ENCODE data around the gene TRAF4.
A peak's percentile ranks its signal among the peaks of the same experiment; 100 is the strongest.
"Not testable (repeated sequence)": the region's sequence is repeated elsewhere in the genome, so short reads cannot be mapped to it uniquely, and the experiment has no call there.

Gene TRAF4

GRCh38 chr17:28734712-28735241 lies 9.0 kb upstream of the TRAF4 start:
- DNase-seq = no peak

DNA sequence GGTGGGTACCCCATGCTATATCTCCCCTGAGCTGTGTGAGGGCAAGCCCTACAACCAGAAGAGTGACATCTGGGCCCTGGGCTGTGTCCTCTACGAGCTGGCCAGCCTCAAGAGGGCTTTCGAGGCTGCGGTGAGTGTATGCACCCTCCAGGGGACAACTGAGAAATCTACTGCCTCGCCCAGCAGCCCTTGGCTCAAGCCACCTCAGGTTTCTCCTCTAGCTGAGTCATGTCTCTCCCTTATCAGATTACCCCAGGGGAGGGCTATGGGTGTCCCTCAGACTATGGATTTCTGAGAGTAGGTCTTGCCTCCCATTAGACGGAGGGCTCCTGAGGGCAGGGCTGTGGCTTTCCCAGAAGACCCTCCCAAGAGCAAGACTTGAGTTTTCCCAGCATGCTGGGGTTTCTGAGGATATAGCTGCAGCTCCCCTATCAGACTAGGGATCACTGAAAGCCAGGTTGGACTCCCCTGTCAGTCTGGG lies 8.5 kb upstream of the TRAF4 start:
- DNase-seq = no peak

GRCh38 chr17:28735913-28736769 lies 7.7 kb upstream of the TRAF4 start:
- DNase-seq = not testable (repeated sequence)

DNA sequence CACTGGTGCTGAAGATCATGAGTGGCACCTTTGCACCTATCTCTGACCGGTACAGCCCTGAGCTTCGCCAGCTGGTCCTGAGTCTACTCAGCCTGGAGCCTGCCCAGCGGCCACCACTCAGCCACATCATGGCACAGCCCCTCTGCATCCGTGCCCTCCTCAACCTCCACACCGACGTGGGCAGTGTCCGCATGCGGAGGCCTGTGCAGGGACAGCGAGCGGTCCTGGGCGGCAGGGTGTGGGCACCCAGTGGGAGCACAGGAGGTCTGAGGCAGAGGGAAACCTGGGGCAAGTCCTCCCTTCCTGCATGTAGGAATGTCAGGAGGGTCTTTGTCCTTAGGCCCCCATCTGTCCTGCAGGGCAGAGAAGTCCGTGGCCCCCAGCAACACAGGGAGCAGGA lies 6.5 kb upstream of the TRAF4 start:
- DNase-seq = no peak

DNA sequence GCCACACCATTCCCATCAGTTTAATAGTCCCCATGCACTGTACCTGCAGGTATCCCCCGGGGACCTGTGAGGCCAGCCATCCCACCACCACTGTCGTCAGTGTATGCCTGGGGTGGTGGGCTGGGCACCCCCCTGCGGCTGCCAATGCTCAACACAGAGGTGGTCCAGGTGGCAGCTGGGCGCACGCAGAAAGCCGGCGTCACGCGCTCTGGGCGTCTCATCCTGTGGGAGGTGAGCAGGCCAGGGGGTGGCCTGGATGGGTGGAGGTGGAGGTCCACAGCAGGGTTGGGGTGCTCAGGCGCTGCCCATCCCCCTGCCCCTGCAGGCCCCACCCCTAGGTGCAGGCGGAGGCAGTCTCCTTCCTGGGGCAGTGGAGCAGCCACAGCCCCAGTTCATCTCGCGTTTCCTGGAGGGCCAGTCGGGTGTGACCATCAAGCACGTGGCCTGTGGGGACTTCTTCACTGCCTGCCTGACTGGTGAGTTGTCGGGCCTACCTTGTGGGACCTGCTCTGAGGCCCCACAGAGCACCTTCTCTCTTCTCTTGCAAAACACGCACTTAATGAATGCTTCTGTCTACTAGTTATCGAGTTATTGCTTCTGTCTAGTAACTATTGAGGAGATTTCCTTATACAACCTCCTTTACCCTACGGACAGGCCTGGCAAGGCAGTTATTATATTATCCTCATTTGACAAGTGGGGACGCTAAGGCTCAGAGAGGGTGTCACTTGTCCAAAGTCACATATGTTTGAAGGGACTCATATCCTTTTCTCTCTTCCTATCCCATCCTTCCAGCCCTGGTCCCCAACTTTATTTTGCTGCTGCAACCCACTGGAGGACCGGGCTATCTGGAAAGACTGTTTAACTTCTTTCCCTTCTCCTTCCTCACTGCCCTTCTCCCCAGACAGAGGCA lies 5.8 kb upstream of the TRAF4 start:
- DNase-seq = no peak

DNA sequence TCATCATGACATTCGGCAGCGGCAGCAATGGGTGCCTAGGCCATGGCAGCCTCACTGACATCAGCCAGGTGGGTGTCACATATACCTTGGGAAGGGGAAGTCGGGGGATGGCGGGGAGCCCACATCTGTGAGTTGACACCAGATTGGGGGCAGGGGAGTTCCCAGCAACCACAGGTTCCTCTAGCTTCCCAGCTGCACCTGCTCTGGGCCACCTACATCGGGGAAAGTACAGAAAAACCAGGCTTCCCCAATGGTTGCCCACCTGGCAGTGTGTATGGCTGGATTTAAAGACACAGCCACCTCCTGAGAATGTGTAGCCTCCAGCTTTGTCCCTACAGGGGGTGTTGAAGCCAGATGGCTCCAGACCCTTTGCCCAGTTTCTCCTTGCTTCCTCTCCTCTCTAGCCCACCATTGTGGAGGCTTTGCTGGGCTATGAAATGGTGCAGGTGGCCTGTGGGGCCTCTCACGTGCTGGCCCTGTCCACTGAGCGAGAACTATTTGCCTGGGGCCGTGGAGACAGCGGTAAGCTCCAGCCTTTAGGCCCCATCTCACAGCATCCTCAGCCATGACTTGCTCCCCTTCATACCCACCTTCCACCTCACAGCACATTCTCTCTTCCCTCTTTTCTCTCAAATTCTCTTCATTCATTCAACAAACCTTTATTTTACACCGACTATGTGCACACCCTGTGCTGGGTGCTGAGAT lies 5.0 kb upstream of the TRAF4 start:
- peak; percentile 67 for DNase-seq

GRCh38 chr17:28740406-28741357 lies 3.1 kb upstream of the TRAF4 start:
- DNase-seq = no peak

- DNase-seq = no peak
Measured at GRCh38 chr17:28741358-28742349, 2.2 kb upstream of the TRAF4 start.

DNA sequence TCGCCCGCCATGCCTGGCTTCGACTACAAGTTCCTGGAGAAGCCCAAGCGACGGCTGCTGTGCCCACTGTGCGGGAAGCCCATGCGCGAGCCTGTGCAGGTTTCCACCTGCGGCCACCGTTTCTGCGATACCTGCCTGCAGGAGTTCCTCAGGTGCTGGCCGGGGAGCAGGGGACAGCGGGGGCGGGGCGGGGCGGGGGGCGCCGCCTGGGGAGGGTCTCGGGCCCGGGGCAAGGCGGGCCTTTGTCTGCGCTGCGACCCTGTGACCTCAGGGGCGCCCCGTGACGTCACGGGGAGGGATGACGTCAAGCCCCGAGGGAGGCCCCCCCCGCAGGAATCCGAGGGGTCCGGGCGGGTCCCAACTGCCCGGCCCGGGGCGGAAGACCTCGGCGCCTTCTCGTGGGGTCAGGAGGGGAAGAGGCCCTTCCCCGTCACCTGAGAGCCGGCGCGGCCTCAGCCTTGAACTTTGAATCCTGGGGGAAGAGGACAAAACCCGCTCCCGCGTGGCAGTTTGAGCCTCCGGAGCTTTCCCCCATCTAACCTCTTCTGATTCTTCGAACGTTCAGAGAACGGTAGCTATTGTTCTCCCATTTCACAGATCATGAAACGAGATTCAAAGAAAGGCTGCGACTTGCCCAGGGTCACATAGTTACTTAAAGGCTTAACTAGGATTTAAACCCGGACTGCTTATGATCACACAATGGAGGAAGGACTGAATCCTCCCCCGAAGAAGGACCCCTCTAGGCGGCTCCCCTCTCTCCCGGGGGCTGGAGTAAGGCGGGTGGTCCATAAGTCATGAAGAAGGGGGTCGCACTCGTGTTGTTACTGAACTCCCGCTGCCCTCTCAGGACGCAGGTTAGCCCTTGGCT lies 527 bp downstream of the TRAF4 start:
- DNase-seq = peak; percentile 72

DNA sequence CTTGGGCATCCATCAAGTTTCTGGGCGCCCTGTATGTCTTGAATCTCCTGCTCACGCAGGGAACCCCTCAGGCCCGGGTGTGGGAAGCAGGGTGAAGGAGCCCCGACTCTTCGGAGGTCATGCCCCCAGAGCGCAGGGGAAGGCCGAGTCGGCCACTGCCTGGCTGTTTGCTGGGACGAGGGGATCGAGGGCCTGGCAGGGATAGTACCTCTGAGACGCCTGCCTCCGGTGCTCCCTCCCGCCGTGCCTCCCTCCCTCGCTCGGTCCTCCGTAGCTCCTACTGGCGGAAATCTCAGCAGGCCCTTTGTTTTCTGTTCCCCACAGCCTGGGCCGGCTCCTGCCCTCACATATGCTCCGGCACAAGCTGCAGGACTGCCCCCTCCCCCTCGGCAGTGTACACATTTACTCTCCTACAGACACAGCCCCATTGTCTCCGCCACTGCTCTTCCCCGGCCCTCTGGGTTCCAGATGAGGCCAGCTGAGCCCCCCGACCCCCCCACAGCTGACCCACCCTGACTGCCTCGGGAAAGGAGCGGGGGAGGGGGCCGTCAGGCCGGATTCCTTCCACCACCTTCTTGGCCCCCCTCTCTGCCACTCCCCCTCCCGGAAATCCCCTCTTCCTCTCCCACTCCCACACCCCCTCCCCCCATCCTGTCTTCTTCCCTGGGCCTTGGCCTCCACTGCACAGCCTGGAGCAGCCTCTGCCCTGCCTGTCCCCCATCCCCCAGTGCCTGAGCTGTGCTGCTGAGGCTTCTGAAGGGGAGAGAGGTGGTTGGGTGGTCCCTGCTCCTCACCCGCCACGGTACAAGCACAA lies 1.4 kb downstream of the TRAF4 start:
- no peak for DNase-seq

GRCh38 chr17:28745786-28746411 lies 2.1 kb downstream of the TRAF4 start:
- DNase-seq = no peak

GRCh38 chr17:28746611-28747050 lies 2.8 kb downstream of the TRAF4 start:
- DNase-seq = no peak

- no peak for DNase-seq
Measured at GRCh38 chr17:28747051-28747691, 3.4 kb downstream of the TRAF4 start.

DNA sequence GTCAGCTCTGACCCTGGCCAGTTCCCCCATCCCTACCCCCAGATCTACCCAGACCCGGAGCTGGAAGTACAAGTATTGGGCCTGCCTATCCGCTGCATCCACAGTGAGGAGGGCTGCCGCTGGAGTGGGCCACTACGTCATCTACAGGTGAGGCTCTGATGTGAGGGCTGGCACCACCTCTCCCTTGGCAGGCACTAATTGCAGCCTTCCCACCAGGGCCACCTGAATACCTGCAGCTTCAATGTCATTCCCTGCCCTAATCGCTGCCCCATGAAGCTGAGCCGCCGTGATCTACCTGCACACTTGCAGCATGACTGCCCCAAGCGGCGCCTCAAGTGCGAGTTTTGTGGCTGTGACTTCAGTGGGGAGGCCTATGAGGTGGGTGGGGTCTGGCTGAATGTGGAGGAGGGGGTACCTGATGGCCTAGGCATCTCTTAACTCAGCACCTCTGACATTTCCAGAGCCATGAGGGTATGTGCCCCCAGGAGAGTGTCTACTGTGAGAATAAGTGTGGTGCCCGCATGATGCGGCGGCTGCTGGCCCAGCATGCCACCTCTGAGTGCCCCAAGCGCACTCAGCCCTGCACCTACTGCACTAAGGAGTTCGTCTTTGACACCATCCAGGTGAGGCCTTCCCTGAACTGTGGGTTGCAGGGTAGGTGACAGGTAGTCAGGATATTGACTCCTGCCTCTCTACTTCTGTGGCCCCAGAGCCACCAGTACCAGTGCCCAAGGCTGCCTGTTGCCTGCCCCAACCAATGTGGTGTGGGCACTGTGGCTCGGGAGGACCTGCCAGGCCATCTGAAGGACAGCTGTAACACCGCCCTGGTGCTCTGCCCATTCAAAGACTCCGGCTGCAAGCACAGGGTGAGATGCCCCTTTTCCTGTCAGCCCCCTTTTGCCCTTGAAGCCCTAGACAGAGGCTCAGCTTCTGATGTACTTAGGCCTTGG lies 4.3 kb downstream of the TRAF4 start:
- DNase-seq = no peak

DNA sequence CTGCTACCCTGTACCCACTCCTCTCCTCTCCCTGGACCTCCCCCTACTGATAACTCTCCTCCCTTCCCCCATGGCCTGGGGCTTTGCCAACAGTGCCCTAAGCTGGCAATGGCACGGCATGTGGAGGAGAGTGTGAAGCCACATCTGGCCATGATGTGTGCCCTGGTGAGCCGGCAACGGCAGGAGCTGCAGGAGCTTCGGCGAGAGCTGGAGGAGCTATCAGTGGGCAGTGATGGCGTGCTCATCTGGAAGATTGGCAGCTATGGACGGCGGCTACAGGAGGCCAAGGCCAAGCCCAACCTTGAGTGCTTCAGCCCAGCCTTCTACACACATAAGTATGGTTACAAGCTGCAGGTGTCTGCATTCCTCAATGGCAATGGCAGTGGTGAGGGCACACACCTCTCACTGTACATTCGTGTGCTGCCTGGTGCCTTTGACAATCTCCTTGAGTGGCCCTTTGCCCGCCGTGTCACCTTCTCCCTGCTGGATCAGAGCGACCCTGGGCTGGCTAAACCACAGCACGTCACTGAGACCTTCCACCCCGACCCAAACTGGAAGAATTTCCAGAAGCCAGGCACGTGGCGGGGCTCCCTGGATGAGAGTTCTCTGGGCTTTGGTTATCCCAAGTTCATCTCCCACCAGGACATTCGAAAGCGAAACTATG lies 5.2 kb downstream of the TRAF4 start:
- DNase-seq = no peak

Data from activated naive CD4-positive, alpha-beta T cell treated with Interleukin-2 at 50 U/mL for 16 hours (primary cell).